Panc1 (cell line): ENCODE data around the gene SETD7. TPM values are rescaled to one million over a fixed set of nuclear protein-coding genes. Genes with fewer than 3 reads are reported as not detected.

Experiments used
- ATAC-seq: fragments of 200-7000 bp; cut with Tn5 transposase; 2 replicates; pipeline ENCODE4 v1.9.1; 2020; ENCODE audit warnings: mild to moderate bottlenecking, moderate library complexity
- BruUV-seq: library from RNA; stranded (reverse); fragments of 400-500 nt; replicated peaks from 2 replicates; lab custom pipeline; 2021; lab: Mats Ljungman, UMichigan
- CTCF ChIA-PET: fragments of 300-600 bp; sonication (Branson Sonifier 250); formaldehyde crosslinking; loops from one replicate; lab custom pipeline; 2022; ENCODE audit warnings: antibody characterized with exemption; lab: Charles Lee
- POLR2A ChIA-PET: fragments of 300-600 bp; sonication (Branson Sonifier 250); formaldehyde crosslinking; loops from one replicate; lab custom pipeline; 2022; ENCODE audit warnings: antibody characterized with exemption; lab: Charles Lee
- DNase-seq: peaks from one replicate; pipeline ENCODE4 v3.0.0-alpha.2; 2010; ENCODE audit warnings: low read depth, low spot score
- H3K27ac ChIP-seq: 2 replicates; pipeline ENCODE4 v1.5.1; 2011; ENCODE audit warnings: mild to moderate bottlenecking, low read length, inconsistent platforms
- H3K27me3 ChIP-seq: fragments of 200-500 bp; sonication (Bioruptor generic); 2 replicates; pipeline ENCODE4 v1.6.0; 2014; ENCODE audit warnings: low read length, inconsistent platforms; ENCODE audit not compliant: control insufficient read depth, insufficient read depth
- H3K36me3 ChIP-seq: fragments of 200-500 bp; sonication (Bioruptor generic); 2 replicates; pipeline ENCODE4 v1.5.1; 2014; ENCODE audit warnings: inconsistent platforms, mild to moderate bottlenecking, low read length, moderate library complexity; ENCODE audit not compliant: control insufficient read depth, insufficient read depth
- H3K4me1 ChIP-seq: 2 replicates; pipeline ENCODE4 v1.5.1; 2011; ENCODE audit warnings: inconsistent platforms, mild to moderate bottlenecking, low read length, moderate library complexity; ENCODE audit not compliant: control insufficient read depth, insufficient read depth
- H3K4me3 ChIP-seq, 2 experiments: 2 replicates each; pipeline ENCODE4 v1.5.1; 2011 to 2012; ENCODE audit warnings: low read depth in 2 of 2, low read length in 2 of 2, mild to moderate bottlenecking in 2 of 2, inconsistent platforms in 1 of 2, moderate library complexity in 1 of 2
- H3K9me3 ChIP-seq: fragments of 200-500 bp; sonication (Bioruptor generic); 2 replicates; pipeline ENCODE4 v1.5.1; 2014; ENCODE audit warnings: low read depth, mild to moderate bottlenecking, inconsistent platforms, low read length, moderate library complexity; ENCODE audit not compliant: control insufficient read depth, insufficient read depth
- CTCF ChIP-seq: fragments of 450-650 bp; IDR thresholded peaks from 2 replicates; pipeline ENCODE4 v1.5.1; 2017; ENCODE audit warnings: mild to moderate bottlenecking
- POLR2AphosphoS5 ChIP-seq: IDR thresholded peaks from 2 replicates; pipeline ENCODE4 v1.6.1; 2012; ENCODE audit warnings: mild to moderate bottlenecking, low read depth, low read length, moderate library complexity
- REST ChIP-seq, 2 experiments: IDR thresholded peaks; 2 replicates each; pipeline ENCODE4 v1.6.1; 2011 to 2012; ENCODE audit warnings: low read depth in 2 of 2, control low read depth in 1 of 2, low read length in 1 of 2, mild to moderate bottlenecking in 1 of 2, moderate library complexity in 1 of 2; ENCODE audit not compliant: insufficient read depth in 1 of 2
- SIN3A ChIP-seq: IDR thresholded peaks from 2 replicates; pipeline ENCODE4 v1.6.1; 2012; ENCODE audit warnings: low read depth, mild to moderate bottlenecking, low read length, moderate library complexity, borderline replicate concordance; ENCODE audit not compliant: insufficient read depth
- TCF7L2 ChIP-seq: IDR thresholded peaks from 2 replicates; pipeline ENCODE4 v1.6.1; 2011; ENCODE audit warnings: mild to moderate bottlenecking, low read depth, low read length, inconsistent platforms
- in situ Hi-C: cut with HindIII; loops from 2 replicates; pipeline ENCODE4 v1.10.0; 2016; ENCODE audit warnings: low sequenced_read_pairs, low pct_unique_long_range_greater_than_20kb
- intact Hi-C: fragments of 100-400 bp; cut with micrococcal nuclease; formaldehyde crosslinking; loops from one replicate; pipeline ENCODE4 v1.10.0; 2022; ENCODE audit not compliant: unreplicated experiment
- total RNA-seq: library from RNA; stranded (reverse); gene quantifications from one replicate; pipeline ENCODE4 v1.2.1, GENCODE V29; 2021; ENCODE audit not compliant: unreplicated experiment

SETD7 gene
- total RNA-seq, 1 experiment from 2014 or later = 24.8 TPM

GRCh38 chr4:139540161-139540560 lies 15.9 kb downstream of the SETD7 start:
- no peak for TF ChIP-seq TCF7L2
- no peak for TF ChIP-seq CTCF
- TF ChIP-seq REST (IDR thresholded peaks at IDR 0.05; ENCODE audit: insufficient read depth in 1 of 2, low read depth in 2 of 2, low read length in 1 of 2) = no peak
- TF ChIP-seq POLR2AphosphoS5 = no peak
- no peak for TF ChIP-seq SIN3A
- ATAC-seq = no peak
- no peaks in the 10 kb centered on the region for H3K4me1 ChIP-seq
- H3K27me3 ChIP-seq = no peaks in the 10 kb centered on the region
- H3K4me3 ChIP-seq = no peak overlapping the region
- CTCF ChIA-PET = no interaction called here
- H3K9me3 ChIP-seq = no peaks in the 10 kb centered on the region
- no peak overlapping the region for H3K27ac ChIP-seq
- intact Hi-C loops (loop anchor here (10.0 kb wide), 1 partner anchor 135 kb away; no protein-coding TSS in a partner anchor), in situ Hi-C loops (no loop called here)
- no peak for DNase-seq
- no TSS peak for BruUV-seq
- POLR2A ChIA-PET = no interaction called here
- no peaks in the 10 kb centered on the region for H3K36me3 ChIP-seq

GRCh38 chr4:139537292-139537691 lies 18.7 kb downstream of the SETD7 start:
- DNase-seq = no peak
- Histone ChIP-seq H3K27ac (no peak overlapping the region), H3K9me3 (no peaks in the 10 kb centered on the region), H3K4me1 (no peaks in the 10 kb centered on the region), H3K36me3 (no peaks in the 10 kb centered on the region; the same call in 1 of the 2 replicates), H3K4me3 (no peak overlapping the region), H3K27me3 (no peaks in the 10 kb centered on the region)
- intact Hi-C loops (loop anchor here (10.0 kb wide), 1 partner anchor 82 kb away; the partner anchor contains the start of gene RAB33B), in situ Hi-C loops (no loop called here)
- no peak for ATAC-seq
- ChIA-PET CTCF (no interaction called here), POLR2A (no interaction called here)
- no TSS peak for BruUV-seq
- no peak for TF ChIP-seq CTCF

GRCh38 chr4:139535871-139536234 lies 20.2 kb downstream of the SETD7 start:
- H3K9me3 ChIP-seq = no peaks in the 10 kb centered on the region
- H3K27me3 ChIP-seq = no peaks in the 10 kb centered on the region
- H3K4me1 ChIP-seq = no peaks in the 10 kb centered on the region
- no peak overlapping the region for H3K4me3 ChIP-seq
- TF ChIP-seq CTCF (no peak), REST (IDR thresholded peaks at IDR 0.05; ENCODE audit: insufficient read depth in 1 of 2, low read depth in 2 of 2, low read length in 1 of 2) (no peak)
- H3K36me3 ChIP-seq = no peaks in the 10 kb centered on the region; the same call in 1 of the 2 replicates
- DNase-seq (no peak), ATAC-seq (no peak)
- POLR2A ChIA-PET = no interaction called here
- in situ Hi-C loops (no loop called here), intact Hi-C loops (loop anchor here (10.0 kb wide), 1 partner anchor 81 kb away; the partner anchor contains the start of gene RAB33B)
- H3K27ac ChIP-seq = no peak overlapping the region
- no TSS peak for BruUV-seq
- CTCF ChIA-PET = no interaction called here
